GM10248 (cell line): ENCODE results near the gene GRIK1.

Experiments
- CTCF ChIA-PET: fragments of 300-600 bp; sonication (Branson Sonifier 250); formaldehyde crosslinking; extraction: SDS; loops from one replicate; lab custom pipeline; 2021; ENCODE audit warnings: antibody characterized with exemption; lab: Yijun Ruan, JAX
- POLR2A ChIA-PET: fragments of 350-650 bp; sonication (Branson Sonifier 250); formaldehyde crosslinking; extraction: SDS; loops from one replicate; lab custom pipeline; 2020; ENCODE audit warnings: antibody characterized with exemption; lab: Yijun Ruan, JAX
- DNase-seq: peaks from one replicate; pipeline ENCODE4 v3.0.0; 2012; ENCODE audit errors: extremely low spot score
- CTCF ChIP-seq: IDR thresholded peaks from 2 replicates; pipeline ENCODE4 v1.5.1; 2012; ENCODE audit warnings: mild to moderate bottlenecking, low read depth; ENCODE audit errors: extremely low read depth, missing control alignments, control extremely low read depth

The GRIK1 gene

GRCh38 chr21:29583424-29583924 is 356.3 kb downstream of the GRIK1 start:
- CTCF ChIA-PET, result interaction anchor here (0.8 to 1.1 kb wide), 2 partner anchors 9 to 40 kb away, joined by 3 read pairs; no protein-coding TSS in a partner anchor
- POLR2A ChIA-PET, result no interaction called here
- TF ChIP-seq CTCF, result no peak
- DNase-seq, result no peak

- POLR2A ChIA-PET, result no interaction called here
- CTCF ChIA-PET, result interaction anchor here (1.1 kb wide), 1 partner anchor 10 kb away, joined by 3 read pairs; no protein-coding TSS in a partner anchor
- no peak for TF ChIP-seq CTCF
- no peak for DNase-seq
Measured at GRCh38 chr21:29582855-29583254, 356.9 kb downstream of the GRIK1 start.

- ChIA-PET POLR2A (no interaction called here), CTCF (interaction anchor here (1.1 to 1.5 kb wide), 2 partner anchors 10 to 11 kb away, joined by 3 to 4 read pairs; no protein-coding TSS in a partner anchor)
- TF ChIP-seq CTCF, result no peak
- no peak for DNase-seq
Measured at GRCh38 chr21:29581393-29581792, 358.4 kb downstream of the GRIK1 start.

GRCh38 chr21:29580732-29581285 is 359.0 kb downstream of the GRIK1 start:
- POLR2A ChIA-PET, result no interaction called here
- CTCF ChIA-PET, result interaction anchor here (1.5 kb wide), 1 partner anchor 12 kb away, joined by 4 read pairs; no protein-coding TSS in a partner anchor
- no peak for TF ChIP-seq CTCF

GRCh38 chr21:29578306-29578705 is 361.5 kb downstream of the GRIK1 start:
- ChIA-PET POLR2A (no interaction called here), CTCF (interaction anchor here (0.7 to 2.1 kb wide), 3 partner anchors 12 to 15 kb away, joined by 3 to 6 read pairs (median 5); no protein-coding TSS in a partner anchor)
- TF ChIP-seq CTCF, result no peak
- no peak for DNase-seq

More at GRCh38 chr21:29580732-29581285, 359.0 kb downstream of the GRIK1 start:
- DNase-seq, result no peak

GRCh38 chr21:29571949-29572348 is 367.8 kb downstream of the GRIK1 start:
- POLR2A ChIA-PET, result no interaction called here
- no peak for DNase-seq
- no peak for TF ChIP-seq CTCF
- CTCF ChIA-PET, result interaction anchor here (1.4 kb wide), 1 partner anchor 10 kb away, joined by 3 read pairs; no protein-coding TSS in a partner anchor
